Liver (tissue), 9 donors: ENCODE measurements around the gene TULP3. TPM values are rescaled to one million over a fixed set of nuclear protein-coding genes. Genes with fewer than 3 reads are reported as not detected.
A peak's percentile ranks its signal among the peaks of the same experiment; 100 is the strongest.

Source experiments
- DNase-seq: peaks from one replicate; pipeline ENCODE4 v3.0.0-alpha.2; 2017; ENCODE audit warnings: low spot score
- H3K27ac ChIP-seq, 2 donors: one replicate each; pipeline ENCODE4 v1.7.0; 2013; ENCODE audit warnings: inconsistent platforms in 2 of 2, low read length in 2 of 2, control low read depth in 1 of 2, low read depth in 1 of 2, mild to moderate bottlenecking in 1 of 2
- H3K27me3 ChIP-seq, 4 donors: one replicate each; pipeline versions ENCODE4 v1.6.1 to v1.7.0; 2013; ENCODE audit warnings: low read length in 3 of 4, inconsistent platforms in 1 of 4, mild to moderate bottlenecking in 1 of 4, moderate library complexity in 1 of 4; ENCODE audit not compliant: control insufficient read depth in 4 of 4, insufficient read depth in 4 of 4
- H3K36me3 ChIP-seq, 4 donors: one replicate each; pipeline versions ENCODE4 v1.6.1 to v1.7.0; 2013; ENCODE audit warnings: low read length in 3 of 4, mild to moderate bottlenecking in 3 of 4, low read depth in 1 of 4, moderate library complexity in 1 of 4; ENCODE audit not compliant: control insufficient read depth in 4 of 4, insufficient read depth in 3 of 4
- H3K4me1 ChIP-seq, 4 donors: one replicate each; pipeline versions ENCODE4 v1.6.1 to v1.7.0; 2013; ENCODE audit warnings: low read length in 3 of 4, mild to moderate bottlenecking in 3 of 4, moderate library complexity in 1 of 4; ENCODE audit not compliant: control insufficient read depth in 4 of 4, insufficient read depth in 4 of 4
- H3K4me3 ChIP-seq, 3 donors: one replicate each; pipeline versions ENCODE4 v1.6.1 to v1.7.0; 2013; ENCODE audit warnings: low read length in 3 of 3, control low read depth in 1 of 3, low read depth in 1 of 3, mild to moderate bottlenecking in 1 of 3
- H3K9ac ChIP-seq, 2 donors: one replicate each; pipeline ENCODE4 v1.7.0; 2013; ENCODE audit warnings: low read length in 2 of 2, mild to moderate bottlenecking in 2 of 2, moderate library complexity in 2 of 2, control low read depth in 1 of 2, low read depth in 1 of 2
- H3K9me3 ChIP-seq, 4 donors: one replicate each; pipeline versions ENCODE4 v1.6.1 to v1.7.0; 2013; ENCODE audit warnings: low read length in 3 of 4; ENCODE audit not compliant: control insufficient read depth in 4 of 4
- CTCF ChIP-seq: fragments of 150-350 bp; IDR thresholded peaks from 2 replicates; pipeline ENCODE4 v1.5.1; 2017; ENCODE audit warnings: improper control_type of control experiment, low read depth, low read length; ENCODE audit not compliant: missing input control
- EGR1 ChIP-seq, 2 donors: IDR thresholded peaks; 2 replicates each; pipeline ENCODE4 v1.6.1; 2016 to 2018; ENCODE audit warnings: antibody characterized with exemption in 2 of 2, low read depth in 2 of 2
- GABPA ChIP-seq, 2 donors: IDR thresholded peaks in 1 of 2; conservative IDR thresholded peaks in 1 of 2; 2 replicates each; pipeline ENCODE4 v1.6.1; 2016; ENCODE audit warnings: antibody characterized with exemption in 2 of 2, mild to moderate bottlenecking in 1 of 2, moderate library complexity in 1 of 2
- HNF4A ChIP-seq, 2 donors: conservative IDR thresholded peaks; 2 replicates each; pipeline ENCODE4 v1.6.1; 2016; ENCODE audit warnings: antibody characterized with exemption in 2 of 2, mild to moderate bottlenecking in 2 of 2
- HNF4G ChIP-seq: IDR thresholded peaks from 2 replicates; pipeline ENCODE4 v1.6.1; 2016; ENCODE audit warnings: antibody characterized with exemption
- MAX ChIP-seq: IDR thresholded peaks from 2 replicates; pipeline ENCODE4 v1.6.1; 2016; ENCODE audit warnings: antibody characterized with exemption
- RAD21 ChIP-seq, 2 donors: IDR thresholded peaks; 2 replicates each; pipeline ENCODE4 v1.6.1; 2016; ENCODE audit warnings: antibody characterized with exemption in 2 of 2, mild to moderate bottlenecking in 2 of 2
- SP1 ChIP-seq: IDR thresholded peaks from 2 replicates; pipeline ENCODE4 v1.6.1; 2018; ENCODE audit warnings: antibody characterized with exemption, mild to moderate bottlenecking
- WGBS: extraction: QIAGEN DNeasy Blood & Tissue Kit; methylation state at CpG from one replicate; pipeline ENCODE4 v1.1.7; 2013; 5-methylcytosine and 5-hydroxymethylcytosine counted together
- polyA plus RNA-seq, 2 donors: library from polyadenylated mRNA; stranded (reverse) in 1 of 2; unstranded in 1 of 2; fragments of 200-250 nt in 1 of 2; fragments of >200 nt in 1 of 2; fragmentation: Nextera tagmentation in 1 of 2; extraction: Ambion mirVana in 1 of 2; gene quantifications; one replicate each; pipeline versions ENCODE4 v1.2.1 to v1.2.3, GENCODE V29; 2013 to 2015
- total RNA-seq, 2 donors: library from RNA; depleted of rRNA; stranded (reverse); fragments of >200 nt; gene quantifications; one replicate each; pipeline ENCODE4 v1.2.3, GENCODE V29; 2014
- TF ChIP-seq, protein P1 (sequence below): IDR thresholded peaks from 2 replicates; pipeline ENCODE4 v1.6.1; 2016; ENCODE audit warnings: antibody characterized with exemption, mild to moderate bottlenecking
- donor health status: healthy.
- donor health status: healthy.
- donor health status: healthy.
- donor health status: healthy.
- donor health status: healthy.

The TULP3 gene
- total and polyA plus RNA-seq, 4 donors: 3.2 to 4.8 (median 3.7) TPM

GRCh38 chr12:2958432-2959191 is 67.9 kb downstream of the TULP3 start:
- DNase-seq: peak; percentile 43
- H3K4me3 ChIP-seq: peak overlapping the region in 2 of 3 donors; percentile 43 to 64
- 3% methylated on average over 48 of the region's 48 CpGs for WGBS
- peak; percentile 38 for TF ChIP-seq MAX
- TF ChIP-seq GABPA (IDR thresholded peaks at IDR 0.05 in 1 of 2, conservative IDR thresholded peaks at IDR 0.05 in 1 of 2): peak in 1 of 2 donors; percentile 25
- TF ChIP-seq HNF4G: no peak
- H3K4me1 ChIP-seq: peaks cover 2 to 17% (median 8%) of the 10 kb centered on the region in 4 donors
- H3K27ac ChIP-seq: peak overlapping the region; percentile 56 to 66
- peaks cover 0 to 11% (median 3%) of the 10 kb centered on the region in 4 donors for H3K27me3 ChIP-seq
- no peaks in the 10 kb centered on the region for H3K36me3 ChIP-seq
- no peaks in the 10 kb centered on the region for H3K9me3 ChIP-seq
- H3K9ac ChIP-seq: peak overlapping the region in 1 of 2 donors; percentile 58

DNA sequence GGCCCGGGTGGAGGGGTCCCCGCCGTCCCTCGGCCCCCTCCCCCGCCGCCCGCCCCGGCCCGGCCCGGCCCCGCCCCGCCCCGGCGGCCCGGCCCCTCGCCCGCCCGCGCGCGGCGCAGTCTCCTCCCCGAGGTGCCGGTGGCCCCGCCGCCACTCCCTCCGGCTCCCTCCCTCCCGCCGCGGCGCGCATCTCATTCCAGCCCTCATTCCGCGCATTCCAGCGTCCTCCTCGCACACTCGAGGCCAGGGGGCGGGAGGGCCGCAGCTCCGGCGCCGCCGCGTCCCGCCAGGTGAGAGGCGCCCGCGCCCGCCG is 68.5 kb downstream of the TULP3 start, which contains the start of gene TEAD4:
TSS of gene TEAD4 (plus strand) at position 206 of the 313 bp plus-strand sequence.
- Histone ChIP-seq H3K9me3 (no peaks in the 10 kb centered on the region), H3K4me3 (peak within 1 kb of the TSS; percentile 36 to 64 (median 63)), H3K9ac (peak within 1 kb of the TSS in 1 of 2 donors; percentile 58), H3K36me3 (no peaks in the 10 kb centered on the region), H3K27ac (peak within 1 kb of the TSS; percentile 56 to 66), H3K4me1 (peaks cover 2 to 17% (median 8%) of the 10 kb centered on the region in 4 donors), H3K27me3 (peaks cover 0 to 11% (median 3%) of the 10 kb centered on the region in 4 donors)
- TF ChIP-seq HNF4G: no peak
- TF ChIP-seq CTCF: no peak
- no peak for TF ChIP-seq SP1
- TF ChIP-seq EGR1 (IDR thresholded peaks at IDR 0.05; ENCODE audit: low read depth in 2 of 2): no peak
- no peak for TF ChIP-seq MAX
- no peak for TF ChIP-seq RAD21 (IDR thresholded peaks at IDR 0.05)
- TF ChIP-seq, protein P1, sequence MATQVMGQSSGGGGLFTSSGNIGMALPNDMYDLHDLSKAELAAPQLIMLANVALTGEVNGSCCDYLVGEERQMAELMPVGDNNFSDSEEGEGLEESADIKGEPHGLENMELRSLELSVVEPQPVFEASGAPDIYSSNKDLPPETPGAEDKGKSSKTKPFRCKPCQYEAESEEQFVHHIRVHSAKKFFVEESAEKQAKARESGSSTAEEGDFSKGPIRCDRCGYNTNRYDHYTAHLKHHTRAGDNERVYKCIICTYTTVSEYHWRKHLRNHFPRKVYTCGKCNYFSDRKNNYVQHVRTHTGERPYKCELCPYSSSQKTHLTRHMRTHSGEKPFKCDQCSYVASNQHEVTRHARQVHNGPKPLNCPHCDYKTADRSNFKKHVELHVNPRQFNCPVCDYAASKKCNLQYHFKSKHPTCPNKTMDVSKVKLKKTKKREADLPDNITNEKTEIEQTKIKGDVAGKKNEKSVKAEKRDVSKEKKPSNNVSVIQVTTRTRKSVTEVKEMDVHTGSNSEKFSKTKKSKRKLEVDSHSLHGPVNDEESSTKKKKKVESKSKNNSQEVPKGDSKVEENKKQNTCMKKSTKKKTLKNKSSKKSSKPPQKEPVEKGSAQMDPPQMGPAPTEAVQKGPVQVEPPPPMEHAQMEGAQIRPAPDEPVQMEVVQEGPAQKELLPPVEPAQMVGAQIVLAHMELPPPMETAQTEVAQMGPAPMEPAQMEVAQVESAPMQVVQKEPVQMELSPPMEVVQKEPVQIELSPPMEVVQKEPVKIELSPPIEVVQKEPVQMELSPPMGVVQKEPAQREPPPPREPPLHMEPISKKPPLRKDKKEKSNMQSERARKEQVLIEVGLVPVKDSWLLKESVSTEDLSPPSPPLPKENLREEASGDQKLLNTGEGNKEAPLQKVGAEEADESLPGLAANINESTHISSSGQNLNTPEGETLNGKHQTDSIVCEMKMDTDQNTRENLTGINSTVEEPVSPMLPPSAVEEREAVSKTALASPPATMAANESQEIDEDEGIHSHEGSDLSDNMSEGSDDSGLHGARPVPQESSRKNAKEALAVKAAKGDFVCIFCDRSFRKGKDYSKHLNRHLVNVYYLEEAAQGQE: no peak
- TF ChIP-seq HNF4A (conservative IDR thresholded peaks at IDR 0.05): no peak
- WGBS: 2% methylated on average over 50 of the region's 50 CpGs
- peak; percentile 40 for DNase-seq
